GM21447 (cell line): ENCODE measurements around the gene FGF9.

Source experiments
- ATAC-seq: cut with Tn5 transposase; IDR thresholded peaks from one replicate; pipeline ENCODE4 v1.9.1; 2021; ENCODE audit not compliant: unreplicated experiment

Gene FGF9

GRCh38 chr13:21752501-21752900, 81.6 kb downstream of the FGF9 start:
- ATAC-seq = no peak

- no peak for ATAC-seq
Observed at GRCh38 chr13:21753117-21753729, 82.3 kb downstream of the FGF9 start.
